ENCODE measurements around the gene RPS6KC1. TPM values are rescaled to one million over a fixed set of nuclear protein-coding genes. Genes with fewer than 3 reads are reported as not detected.

RPS6KC1 gene
- total RNA-seq, 1 experiment from 2014 or later, result 16.9 TPM

GRCh38 chr1:213163278-213163711, 112.3 kb downstream of the RPS6KC1 start:
- no CpG with 5 or more reads among the region's 3 CpGs for WGBS (ENCODE audit: extremely low coverage, insufficient read length, low lambda C conversion rate)
- no peaks in the 10 kb centered on the region for H3K27me3 ChIP-seq (ENCODE audit: insufficient read depth, low read length)
- H4K20me1 ChIP-seq (ENCODE audit: control insufficient read depth, insufficient read depth, insufficient read length), result no peaks in the 10 kb centered on the region
- H2BK20ac ChIP-seq (ENCODE audit: low read depth, low read length, poor library complexity, severe bottlenecking), result no peak overlapping the region
- no peak overlapping the region for H2BK5ac ChIP-seq (ENCODE audit: insufficient read length, low read length)
- no peak overlapping the region for H4K8ac ChIP-seq (replicated peaks; ENCODE audit: insufficient read length, low read depth, low read length)
- DNase-seq, result no peak
- no peak overlapping the region for H3K9ac ChIP-seq (ENCODE audit: extremely low read depth, insufficient read length, low read length)
- no peak overlapping the region for H3K27ac ChIP-seq (ENCODE audit: insufficient read length, low read depth, low read length)
- H3K9me3 Mint-ChIP-seq, result no peaks in the 10 kb centered on the region
- no peaks in the 10 kb centered on the region for H3K9me3 ChIP-seq (ENCODE audit: control insufficient read depth, low read depth, low read length)
- H3K27ac Mint-ChIP-seq, result no peak overlapping the region
- H2BK120ac ChIP-seq (ENCODE audit: low read depth, low read length, poor library complexity, severe bottlenecking), result no peak overlapping the region
- H3K23ac ChIP-seq (ENCODE audit: insufficient read length, low read depth, low read length), result no peak overlapping the region
- no peaks in the 10 kb centered on the region for H3K4me1 Mint-ChIP-seq
- no peak overlapping the region for H3K4me2 ChIP-seq (ENCODE audit: insufficient read depth, insufficient read length, low read length)
- no peak overlapping the region for H2AK5ac ChIP-seq (ENCODE audit: insufficient read length, low read length)
- H3K18ac ChIP-seq (ENCODE audit: insufficient read length, low read depth, low read length), result no peak overlapping the region
- no peak overlapping the region for H4K91ac ChIP-seq (ENCODE audit: insufficient read length, low read depth, low read length)
- H3K36me3 Mint-ChIP-seq (ENCODE audit: insufficient read depth in 1 of 3, low read depth in 3 of 3), result peaks cover 5 to 8% (median 5%) of the 10 kb centered on the region in 3 experiments; a peak in 4 of 7 replicates
- no peaks in the 10 kb centered on the region for H3K27me3 Mint-ChIP-seq (ENCODE audit: low read depth)
- H2BK15ac ChIP-seq (ENCODE audit: low read depth, low read length), result no peak overlapping the region
- H3T11ph ChIP-seq (ENCODE audit: low read length), result no peak overlapping the region
- H3K79me2 ChIP-seq (ENCODE audit: insufficient read depth, low read length), result no peaks in the 10 kb centered on the region; the same call in 1 of the 2 replicates
- no peak for TF ChIP-seq CTCF (conservative IDR thresholded peaks at IDR 0.05)
- no peak overlapping the region for H4K5ac ChIP-seq (ENCODE audit: insufficient read length, low read depth, low read length)
- H3K23me2 ChIP-seq (ENCODE audit: insufficient read length, low read depth, low read length, poor library complexity, severe bottlenecking), result no peaks in the 10 kb centered on the region
- H3K56ac ChIP-seq (ENCODE audit: insufficient read length, low read depth, low read length), result no peak overlapping the region
- no peaks in the 10 kb centered on the region for H3K79me1 ChIP-seq (ENCODE audit: insufficient read depth, low read depth, low read length, poor library complexity, severe bottlenecking)
- no peaks in the 10 kb centered on the region for H3K4me1 ChIP-seq (ENCODE audit: insufficient read depth, low read length)
- no peak overlapping the region for H2AFZ ChIP-seq (ENCODE audit: low read length)
- no peak overlapping the region for H3K4ac ChIP-seq (ENCODE audit: low read depth, low read length)
- H3K4me3 Mint-ChIP-seq, result no peak overlapping the region
- no peak overlapping the region for H2BK12ac ChIP-seq (ENCODE audit: insufficient read length, low read depth, low read length)
- H3K14ac ChIP-seq (ENCODE audit: insufficient read depth, low read length), result no peak overlapping the region

All from H9 (cell line).